Astrocyte (in vitro differentiated cells and primary cell): ENCODE results near the gene ARHGAP12. TPM values are rescaled to one million over a fixed set of nuclear protein-coding genes. Genes with fewer than 3 reads are reported as not detected.

Source experiments
- DNase-seq: peaks from one replicate; pipeline ENCODE4 v3.0.0-alpha.2; 2010; ENCODE audit warnings: low read depth
- FAIRE-seq: peaks from 2 replicates; lab custom pipeline; 2011; peaks lifted over from hg19 to GRCh38; lab: Jason Lieb, UNC
- H2AFZ ChIP-seq: 2 replicates; pipeline ENCODE4 v1.6.0; 2012; ENCODE audit warnings: low read depth, low read length, inconsistent platforms
- H3K27ac ChIP-seq: 2 replicates; pipeline ENCODE4 v1.5.1; 2011; ENCODE audit warnings: low read depth, low read length, inconsistent platforms
- H3K27me3 ChIP-seq: 2 replicates; pipeline ENCODE4 v1.6.0; 2011; ENCODE audit warnings: low read length, inconsistent platforms; ENCODE audit not compliant: insufficient read depth
- H3K36me3 ChIP-seq: 2 replicates; pipeline ENCODE4 v1.5.1; 2011; ENCODE audit warnings: low read length, inconsistent platforms; ENCODE audit not compliant: insufficient read depth
- H3K4me1 ChIP-seq: 2 replicates; pipeline ENCODE4 v1.5.1; 2011; ENCODE audit warnings: low read length, inconsistent platforms; ENCODE audit not compliant: insufficient read depth
- H3K4me2 ChIP-seq: 2 replicates; pipeline ENCODE4 v1.6.0; 2012; ENCODE audit warnings: low read length, inconsistent platforms
- H3K4me3 ChIP-seq: 2 replicates; pipeline ENCODE4 v1.5.1; 2011; ENCODE audit warnings: low read depth, mild to moderate bottlenecking, low read length, inconsistent platforms; ENCODE audit not compliant: insufficient read depth
- H3K79me2 ChIP-seq: 2 replicates; pipeline ENCODE4 v1.6.0; 2012; ENCODE audit warnings: mild to moderate bottlenecking, low read length, inconsistent platforms; ENCODE audit not compliant: insufficient read depth
- H3K9ac ChIP-seq: 2 replicates; pipeline ENCODE4 v1.6.0; 2012; ENCODE audit warnings: mild to moderate bottlenecking, low read length, inconsistent platforms
- H3K9me3 ChIP-seq: 2 replicates; pipeline ENCODE4 v1.5.1; 2012; ENCODE audit warnings: low read depth, mild to moderate bottlenecking, low read length, inconsistent platforms; ENCODE audit not compliant: insufficient read depth
- H4K20me1 ChIP-seq: 2 replicates; pipeline ENCODE4 v1.6.0; 2012; ENCODE audit warnings: low read length, inconsistent platforms; ENCODE audit not compliant: insufficient read depth
- H3K27ac Mint-ChIP-seq: one replicate; pipeline ENCODE4 v1.8.0; 2021; ENCODE audit warnings: mild to moderate bottlenecking, mixed read lengths; ENCODE audit not compliant: unreplicated experiment
- H3K27me3 Mint-ChIP-seq: one replicate; pipeline ENCODE4 v1.8.0; 2021; ENCODE audit warnings: low read depth, mixed read lengths; ENCODE audit not compliant: unreplicated experiment
- H3K36me3 Mint-ChIP-seq: one replicate; pipeline ENCODE4 v1.8.0; 2021; ENCODE audit warnings: low read depth, mixed read lengths; ENCODE audit not compliant: unreplicated experiment
- H3K4me1 Mint-ChIP-seq: one replicate; pipeline ENCODE4 v1.8.0; 2021; ENCODE audit warnings: low read depth, mixed read lengths; ENCODE audit not compliant: unreplicated experiment
- H3K4me3 Mint-ChIP-seq: one replicate; pipeline ENCODE4 v1.8.0; 2021; ENCODE audit warnings: mild to moderate bottlenecking, moderate library complexity, mixed read lengths; ENCODE audit not compliant: unreplicated experiment
- H3K9me3 Mint-ChIP-seq: one replicate; pipeline ENCODE4 v1.8.0; 2021; ENCODE audit warnings: mild to moderate bottlenecking, mixed read lengths; ENCODE audit not compliant: unreplicated experiment
- CTCF ChIP-seq: IDR thresholded peaks from 2 replicates; pipeline ENCODE4 v1.5.1; 2011; ENCODE audit warnings: low read depth, mild to moderate bottlenecking, inconsistent platforms, low read length, moderate library complexity; ENCODE audit not compliant: insufficient read depth
- EZH2 ChIP-seq: IDR thresholded peaks from 2 replicates; pipeline ENCODE4 v1.6.1; 2012; ENCODE audit warnings: mild to moderate bottlenecking, low read length, inconsistent platforms; ENCODE audit not compliant: insufficient read depth
- total RNA-seq: library from RNA; stranded (reverse); gene quantifications from 2 replicates; pipeline ENCODE4 v1.2.1, GENCODE V29; 2021

Gene ARHGAP12
- total RNA-seq, 1 donor from 2014 or later: 24.9 TPM

GRCh38 chr10:31873724-31874123, 54.9 kb downstream of the ARHGAP12 start:
- Histone ChIP-seq H3K79me2 (peaks cover 46% of the 10 kb centered on the region), H3K9ac (no peak overlapping the region), H3K9me3 (no peaks in the 10 kb centered on the region), H4K20me1 (peaks cover 21% of the 10 kb centered on the region), H3K4me2 (no peak overlapping the region), H2AFZ (no peak overlapping the region), H3K36me3 (no peaks in the 10 kb centered on the region), H3K4me3 (no peak overlapping the region), H3K27ac (no peak overlapping the region), H3K4me1 (no peaks in the 10 kb centered on the region), H3K27me3 (no peaks in the 10 kb centered on the region)
- DNase-seq: no peak
- TF ChIP-seq EZH2 (no peak), CTCF (no peak)
- no peak overlapping the region for H3K4me3 Mint-ChIP-seq
- H3K9me3 Mint-ChIP-seq: no peaks in the 10 kb centered on the region
- no peaks in the 10 kb centered on the region for H3K36me3 Mint-ChIP-seq
- FAIRE-seq: no peak
- H3K4me1 Mint-ChIP-seq: peaks cover 7% of the 10 kb centered on the region
- H3K27me3 Mint-ChIP-seq: no peaks in the 10 kb centered on the region
- H3K27ac Mint-ChIP-seq: no peak overlapping the region

GRCh38 chr10:31871266-31872065, 57.2 kb downstream of the ARHGAP12 start:
- no peaks in the 10 kb centered on the region for H3K27me3 Mint-ChIP-seq
- no peak overlapping the region for H3K4me3 Mint-ChIP-seq
- Histone ChIP-seq H4K20me1 (peaks cover 25% of the 10 kb centered on the region), H3K36me3 (no peaks in the 10 kb centered on the region), H3K27ac (no peak overlapping the region), H3K27me3 (no peaks in the 10 kb centered on the region), H3K4me1 (no peaks in the 10 kb centered on the region), H2AFZ (no peak overlapping the region), H3K4me2 (no peak overlapping the region), H3K79me2 (peaks cover 60% of the 10 kb centered on the region), H3K9me3 (no peaks in the 10 kb centered on the region), H3K4me3 (no peak overlapping the region), H3K9ac (no peak overlapping the region)
- peaks cover under 1% of the 10 kb centered on the region for H3K4me1 Mint-ChIP-seq
- no peaks in the 10 kb centered on the region for H3K36me3 Mint-ChIP-seq
- TF ChIP-seq EZH2 (no peak), CTCF (no peak)
- H3K9me3 Mint-ChIP-seq: no peaks in the 10 kb centered on the region
- DNase-seq (no peak), FAIRE-seq (peak; percentile 69)
- no peak overlapping the region for H3K27ac Mint-ChIP-seq

- no peak overlapping the region for H3K9ac ChIP-seq
- H3K36me3 ChIP-seq: no peaks in the 10 kb centered on the region
- no peak overlapping the region for H3K4me3 ChIP-seq
- no peak for TF ChIP-seq EZH2
- no peak for TF ChIP-seq CTCF
- peaks cover 2% of the 10 kb centered on the region for H3K36me3 Mint-ChIP-seq
- no peaks in the 10 kb centered on the region for H3K9me3 ChIP-seq
- H3K4me2 ChIP-seq: no peak overlapping the region
- no peak overlapping the region for H3K4me3 Mint-ChIP-seq
- no peak overlapping the region for H2AFZ ChIP-seq
- FAIRE-seq (no peak), DNase-seq (no peak)
- H3K4me1 ChIP-seq: peaks cover 6% of the 10 kb centered on the region
- no peaks in the 10 kb centered on the region for H3K27me3 ChIP-seq
- H3K27me3 Mint-ChIP-seq: no peaks in the 10 kb centered on the region
- H4K20me1 ChIP-seq: peaks cover 41% of the 10 kb centered on the region
- peaks cover 81% of the 10 kb centered on the region for H3K79me2 ChIP-seq
- H3K9me3 Mint-ChIP-seq: no peaks in the 10 kb centered on the region
- peaks cover 14% of the 10 kb centered on the region for H3K4me1 Mint-ChIP-seq
- H3K27ac Mint-ChIP-seq: no peak overlapping the region
- H3K27ac ChIP-seq: no peak overlapping the region
These were observed 61.0 kb downstream of the ARHGAP12 start for GRCh38 chr10:31867646-31868045.
